Kidney epithelial cell (primary cell): ENCODE results near the gene GPR180. TPM values are rescaled to one million over a fixed set of nuclear protein-coding genes. Genes with fewer than 3 reads are reported as not detected.

ENCODE experiments used
- DNase-seq: peaks from one replicate; pipeline ENCODE4 v3.0.0-alpha.2; 2010; ENCODE audit warnings: low read depth
- H3K27me3 ChIP-seq: 2 replicates; pipeline ENCODE4 v1.6.0; 2011; ENCODE audit warnings: low read length; ENCODE audit not compliant: control insufficient read depth, insufficient read depth
- H3K36me3 ChIP-seq: 2 replicates; pipeline ENCODE4 v1.5.1; 2011; ENCODE audit warnings: low read length; ENCODE audit not compliant: control insufficient read depth, insufficient read depth
- H3K4me3 ChIP-seq: 2 replicates; pipeline ENCODE4 v1.5.1; 2011; ENCODE audit warnings: low read depth, mild to moderate bottlenecking, control low read depth, low read length
- CTCF ChIP-seq: IDR thresholded peaks from 2 replicates; pipeline ENCODE4 v1.5.1; 2011; ENCODE audit warnings: mild to moderate bottlenecking, moderate library complexity, low read length, control low read depth, inconsistent platforms; ENCODE audit not compliant: insufficient read depth, poor library complexity, severe bottlenecking
- total RNA-seq: library from RNA; depleted of rRNA; stranded (reverse); fragments of >200 nt; gene quantifications from 2 replicates; pipeline ENCODE4 v1.2.3, GENCODE V29; 2015

Gene GPR180
- total RNA-seq, 1 donor from 2014 or later = 7.5 TPM

- no peaks in the 10 kb centered on the region for H3K36me3 ChIP-seq
- no peak for DNase-seq
- H3K27me3 ChIP-seq = no peaks in the 10 kb centered on the region
- TF ChIP-seq CTCF = no peak
- H3K4me3 ChIP-seq = no peak overlapping the region
These were observed 8.8 kb downstream of the GPR180 start for GRCh38 chr13:94610475-94610874.

- TF ChIP-seq CTCF = no peak
- no peak for DNase-seq
- Histone ChIP-seq H3K4me3 (no peak overlapping the region), H3K27me3 (no peaks in the 10 kb centered on the region), H3K36me3 (no peaks in the 10 kb centered on the region)
These were observed 10.4 kb downstream of the GPR180 start for GRCh38 chr13:94612050-94612449.

- no peak for DNase-seq
- no peak for TF ChIP-seq CTCF
These were observed 11.4 kb downstream of the GPR180 start for GRCh38 chr13:94613051-94613450.

GRCh38 chr13:94617389-94618000 lies 15.8 kb downstream of the GPR180 start:
- H3K36me3 ChIP-seq = peaks cover 1% of the 10 kb centered on the region
- no peak for DNase-seq

More at GRCh38 chr13:94613051-94613450, 11.4 kb downstream of the GPR180 start:
- H3K4me3 ChIP-seq = no peak overlapping the region
- H3K36me3 ChIP-seq = no peaks in the 10 kb centered on the region
- H3K27me3 ChIP-seq = no peaks in the 10 kb centered on the region

GRCh38 chr13:94620286-94620896 lies 18.7 kb downstream of the GPR180 start:
- no peak overlapping the region for H3K4me3 ChIP-seq
- DNase-seq = no peak
- H3K27me3 ChIP-seq = no peaks in the 10 kb centered on the region
- peaks cover 1% of the 10 kb centered on the region for H3K36me3 ChIP-seq
- peak; percentile 76 for TF ChIP-seq CTCF

More at GRCh38 chr13:94617389-94618000, 15.8 kb downstream of the GPR180 start:
- no peak overlapping the region for H3K4me3 ChIP-seq
- H3K27me3 ChIP-seq = no peaks in the 10 kb centered on the region
- peak; percentile 42 for TF ChIP-seq CTCF
